Left ventricle myocardium superior (tissue), 1 donor: ENCODE data around the gene CFAP299. TPM values are rescaled to one million over a fixed set of nuclear protein-coding genes. Genes with fewer than 3 reads are reported as not detected.

Experiments used
- ATAC-seq: fragments of 200-7000 bp; cut with Tn5 transposase; one replicate; pipeline ENCODE4 v1.9.1; 2020; ENCODE audit warnings: mild to moderate bottlenecking, moderate library complexity
- DNase-seq: peaks from one replicate; pipeline ENCODE4 v3.0.0-alpha.2; 2020
- intact Hi-C: fragments of 100-400 bp; cut with micrococcal nuclease; formaldehyde crosslinking; loops from one replicate; pipeline ENCODE4 v1.11.0; 2022
- total RNA-seq: library from RNA; stranded (reverse); fragmentation: NEBNext Ultra II Directional; extraction: Animal tissue kit (Norgen Biotek cat#: 25700); gene quantifications from one replicate; pipeline ENCODE4 v1.2.1, GENCODE V29; 2021
- donor health status: DM: no; HTN: yes; CAD: no; lungs with severe emphysema.

The CFAP299 gene
- total RNA-seq, 1 donor from 2014 or later = not detected

- intact Hi-C loops = no loop called here
- no peak for DNase-seq
- ATAC-seq = no peak
These were observed 504.3 kb downstream of the CFAP299 start for GRCh38 chr4:80839792-80840191.

- intact Hi-C loops = no loop called here
- DNase-seq = no peak
These were observed 504.9 kb downstream of the CFAP299 start for GRCh38 chr4:80840396-80840795.

GRCh38 chr4:80841587-80842281, 506.2 kb downstream of the CFAP299 start:
- DNase-seq = no peak
- intact Hi-C loops = no loop called here
- no peak for ATAC-seq

More at GRCh38 chr4:80840396-80840795, 504.9 kb downstream of the CFAP299 start:
- no peak for ATAC-seq

GRCh38 chr4:80846210-80846609, 510.7 kb downstream of the CFAP299 start:
- ATAC-seq (no peak), DNase-seq (no peak)
- intact Hi-C loops = no loop called here

GRCh38 chr4:80852061-80852460, 516.5 kb downstream of the CFAP299 start:
- intact Hi-C loops = no loop called here
- ATAC-seq = no peak
- no peak for DNase-seq

GRCh38 chr4:80873571-80873970, 538.0 kb downstream of the CFAP299 start:
- ATAC-seq = no peak
- no peak for DNase-seq
- intact Hi-C loops = no loop called here

- ATAC-seq = no peak
- intact Hi-C loops = no loop called here
- DNase-seq = no peak
These were observed 539.4 kb downstream of the CFAP299 start for GRCh38 chr4:80874979-80875378.

- DNase-seq (no peak), ATAC-seq (no peak)
- intact Hi-C loops = no loop called here
These were observed 540.1 kb downstream of the CFAP299 start for GRCh38 chr4:80875642-80876041.

GRCh38 chr4:80876810-80877209, 541.3 kb downstream of the CFAP299 start:
- intact Hi-C loops = no loop called here
- DNase-seq = no peak

GRCh38 chr4:80878218-80878617, 542.7 kb downstream of the CFAP299 start:
- no peak for DNase-seq
- ATAC-seq = no peak

More at GRCh38 chr4:80876810-80877209, 541.3 kb downstream of the CFAP299 start:
- no peak for ATAC-seq

GRCh38 chr4:80897537-80898303, 562.2 kb downstream of the CFAP299 start:
- DNase-seq (no peak), ATAC-seq (no peak)
- intact Hi-C loops = no loop called here

More at GRCh38 chr4:80878218-80878617, 542.7 kb downstream of the CFAP299 start:
- intact Hi-C loops = no loop called here

- intact Hi-C loops = no loop called here
- ATAC-seq = no peak
- no peak for DNase-seq
These were observed 565.4 kb downstream of the CFAP299 start for GRCh38 chr4:80900908-80901307.

- ATAC-seq (no peak), DNase-seq (no peak)
- intact Hi-C loops = no loop called here
These were observed 567.5 kb downstream of the CFAP299 start for GRCh38 chr4:80903020-80903419.

- no peak for ATAC-seq
- no peak for DNase-seq
- intact Hi-C loops = no loop called here
These were observed 574.4 kb downstream of the CFAP299 start for GRCh38 chr4:80909938-80910337.

- ATAC-seq (no peak), DNase-seq (no peak)
- intact Hi-C loops = no loop called here
These were observed 575.9 kb downstream of the CFAP299 start for GRCh38 chr4:80911458-80911857.

GRCh38 chr4:80912350-80912749, 576.8 kb downstream of the CFAP299 start:
- no peak for DNase-seq
- no peak for ATAC-seq

GRCh38 chr4:80913381-80913780, 577.9 kb downstream of the CFAP299 start:
- intact Hi-C loops = no loop called here
- ATAC-seq (no peak), DNase-seq (no peak)

More at GRCh38 chr4:80912350-80912749, 576.8 kb downstream of the CFAP299 start:
- intact Hi-C loops = no loop called here

- intact Hi-C loops = no loop called here
- no peak for ATAC-seq
- DNase-seq = no peak
These were observed 581.2 kb downstream of the CFAP299 start for GRCh38 chr4:80916770-80917169.

GRCh38 chr4:80918004-80918403, 582.5 kb downstream of the CFAP299 start:
- intact Hi-C loops = no loop called here
- DNase-seq = no peak
- ATAC-seq = no peak

- ATAC-seq (no peak), DNase-seq (no peak)
- intact Hi-C loops = no loop called here
These were observed 585.9 kb downstream of the CFAP299 start for GRCh38 chr4:80921441-80921840.

GRCh38 chr4:80922941-80923340, 587.4 kb downstream of the CFAP299 start:
- no peak for ATAC-seq
- DNase-seq = no peak
- intact Hi-C loops = no loop called here
